Stimulated activated CD4-positive, alpha-beta T cell treated with anti-CD3 and anti-CD28 coated beads, Interleukin-2, amount 100 ng/mL, for 4 hours (primary cell): ENCODE measurements around the gene NTN1.
"Not testable (repeated sequence)": the region's sequence is repeated elsewhere in the genome, so short reads cannot be mapped to it uniquely, and the experiment has no call there.

ENCODE experiments used
- DNase-seq: peaks from one replicate; pipeline ENCODE4 v3.0.0-alpha.2; 2020; ENCODE audit warnings: low read depth

Gene NTN1

DNA sequence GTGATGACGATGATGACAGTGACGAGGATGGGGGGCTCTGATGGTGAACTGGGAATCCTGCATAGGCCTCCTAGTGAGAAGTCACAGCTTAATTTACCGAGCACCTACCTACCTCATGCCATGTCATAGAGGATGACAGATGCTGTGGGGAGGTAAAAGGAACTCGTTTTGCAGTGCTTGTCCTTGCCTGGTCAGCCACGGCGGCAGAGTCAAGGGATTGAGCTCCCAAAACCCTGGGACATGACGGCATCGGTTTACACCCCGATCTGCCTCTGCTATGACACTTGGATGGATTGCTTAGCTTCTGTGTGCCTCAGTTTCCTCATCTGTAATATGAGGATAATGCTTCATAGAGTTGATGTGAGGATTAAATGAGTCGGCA is 103.2 kb downstream of the NTN1 start:
- DNase-seq = no peak

DNA sequence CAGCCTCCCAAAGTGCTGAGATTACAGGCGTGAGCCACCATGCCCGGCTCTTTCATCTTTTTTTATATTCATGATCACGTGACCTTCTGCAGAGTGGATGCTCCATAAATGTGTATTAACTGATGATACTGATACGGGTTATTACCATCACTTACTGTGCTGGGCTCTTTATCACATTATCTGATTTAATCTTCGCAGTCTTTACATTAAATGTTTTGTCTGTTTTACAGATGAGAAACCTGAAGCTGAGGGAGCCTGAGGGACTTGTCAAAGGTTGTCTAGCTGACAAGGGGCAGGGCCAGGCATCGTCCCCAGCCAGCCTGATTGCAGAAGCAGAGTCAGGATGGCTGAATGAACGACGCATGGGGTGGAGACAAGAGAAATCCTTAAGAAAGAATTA is 104.4 kb downstream of the NTN1 start:
- no peak for DNase-seq

DNA sequence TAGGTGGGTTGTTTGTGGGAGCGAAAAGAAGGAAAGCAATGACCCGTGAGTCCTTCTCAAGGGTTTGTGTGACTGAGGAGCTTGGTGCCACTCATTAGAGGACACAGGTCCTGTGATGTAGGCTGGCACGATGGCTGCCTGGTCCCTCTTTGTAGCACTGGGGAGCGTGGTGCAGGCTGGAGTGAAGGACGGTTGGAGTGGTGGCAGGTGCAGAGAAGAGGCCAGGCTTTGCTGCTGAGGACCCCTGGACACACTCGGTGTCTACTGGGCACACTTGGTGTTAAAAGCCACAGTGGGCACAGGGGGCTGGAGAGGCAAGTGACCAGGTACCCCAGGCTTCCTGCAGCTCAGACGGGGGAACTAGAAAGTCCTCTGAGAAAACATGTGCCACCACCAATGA is 106.0 kb downstream of the NTN1 start:
- DNase-seq = no peak

DNA sequence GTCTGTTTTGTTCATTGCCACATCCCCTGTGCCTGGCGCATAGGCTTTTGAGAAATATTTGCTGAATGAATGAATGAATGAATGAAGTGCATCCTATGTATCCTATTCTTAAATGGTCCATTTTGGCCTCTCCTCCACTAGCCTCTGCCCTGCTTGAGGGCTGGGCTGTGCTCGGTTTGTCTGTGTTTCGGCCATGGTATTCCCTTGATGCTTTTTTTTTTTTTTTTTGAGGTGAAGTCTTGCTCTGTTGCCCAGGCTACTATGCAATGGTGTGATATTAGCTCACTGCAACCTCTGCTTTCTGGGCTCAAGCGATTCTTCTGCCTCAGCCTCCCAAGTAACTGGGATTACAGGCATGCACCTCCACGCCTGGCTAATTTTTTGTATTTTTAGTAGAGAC is 110.1 kb downstream of the NTN1 start:
- DNase-seq = no peak

GRCh38 chr17:9132291-9132690 is 111.0 kb downstream of the NTN1 start:
- no peak for DNase-seq

DNA sequence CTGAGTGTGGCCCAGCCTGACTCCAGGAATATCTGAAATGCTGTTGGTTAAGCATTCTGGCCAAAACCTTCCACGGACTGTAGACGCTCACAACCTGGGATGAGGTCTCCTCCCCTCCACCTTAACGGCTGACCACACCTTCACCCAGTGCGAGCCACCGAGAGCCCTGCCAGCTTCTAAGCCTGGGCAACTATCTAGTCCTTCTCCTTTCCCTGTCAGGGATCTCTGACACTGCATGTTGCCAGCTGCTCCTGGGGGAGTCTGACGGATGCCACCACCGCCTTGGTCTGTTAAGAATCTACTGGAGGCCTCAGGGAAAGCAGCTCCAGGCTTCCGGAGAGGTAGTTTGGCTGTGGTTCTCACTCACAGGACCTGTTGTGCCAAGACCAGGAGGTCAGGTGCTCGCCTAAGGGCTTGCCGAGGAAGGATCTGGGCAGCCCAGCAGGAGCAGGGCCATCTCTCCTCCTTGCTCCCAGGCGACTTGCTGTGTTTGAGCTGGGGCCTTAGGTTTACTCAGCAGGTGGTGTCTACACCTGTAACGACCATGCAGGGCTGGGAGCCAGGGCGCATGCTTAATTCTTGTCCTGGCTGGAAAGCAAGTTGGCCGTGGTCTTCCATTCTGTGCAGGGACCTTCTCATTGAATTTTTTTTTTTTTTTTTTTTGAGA is 111.8 kb downstream of the NTN1 start:
- DNase-seq = no peak

GRCh38 chr17:9138161-9138717 is 116.9 kb downstream of the NTN1 start:
- no peak for DNase-seq

GRCh38 chr17:9139695-9140094 is 118.4 kb downstream of the NTN1 start:
- no peak for DNase-seq

DNA sequence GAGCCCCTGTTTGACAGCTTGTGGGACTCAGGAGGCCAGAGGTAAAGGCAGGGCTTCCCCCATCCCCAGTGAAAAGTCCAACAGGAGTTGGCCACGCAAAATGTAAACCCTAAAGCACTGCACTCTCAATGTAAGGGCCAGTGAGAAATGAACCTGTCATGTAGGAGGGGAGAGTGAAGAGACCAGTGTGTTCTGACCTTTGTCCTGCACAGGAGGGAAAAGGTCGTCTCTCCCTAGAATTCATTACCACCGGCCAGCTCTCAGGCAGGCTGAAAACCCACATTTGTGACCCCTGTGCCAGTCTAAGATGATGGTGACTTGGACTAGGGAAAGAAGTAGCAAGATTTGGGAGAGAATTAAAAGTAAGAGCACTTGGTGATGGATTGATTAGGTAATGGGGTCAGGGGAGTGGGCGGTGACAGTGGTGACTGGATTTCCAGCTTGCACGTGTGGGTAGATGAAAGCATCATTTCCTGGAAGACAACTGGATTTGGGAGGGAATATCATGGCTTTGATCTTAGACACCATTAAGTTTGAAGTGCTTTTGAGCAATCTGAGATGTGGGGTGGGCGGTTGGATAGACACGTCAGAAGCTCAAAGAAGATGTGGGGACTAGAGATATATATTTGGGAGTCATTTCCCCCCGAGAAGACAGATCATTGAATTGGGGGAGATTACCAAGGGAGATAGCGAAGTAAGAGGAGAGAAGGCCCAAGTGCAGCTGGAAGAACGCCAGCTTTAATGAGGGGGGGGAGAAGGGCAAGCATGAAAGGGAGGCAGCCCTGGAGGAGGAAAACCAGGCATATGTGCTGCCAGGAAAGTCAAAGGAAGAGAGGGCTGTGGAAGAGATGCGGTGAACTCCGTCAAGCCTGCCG is 119.5 kb downstream of the NTN1 start:
- no peak for DNase-seq

DNA sequence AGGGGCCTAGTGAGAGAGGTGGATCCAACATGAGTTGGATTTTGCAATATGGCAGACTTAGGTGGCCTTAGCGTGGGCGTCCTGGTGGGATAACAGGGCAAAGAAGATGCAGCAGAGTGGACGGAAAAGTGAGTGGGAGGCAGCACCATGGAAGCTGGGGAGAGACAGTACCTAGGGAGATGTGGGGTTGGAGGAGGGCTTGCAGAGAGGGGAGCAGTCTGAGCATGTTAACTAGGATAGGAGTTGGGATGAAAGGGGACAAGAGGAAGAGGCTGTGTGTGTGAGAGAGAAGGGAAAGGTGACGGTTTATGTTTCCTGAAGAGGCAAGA is 120.1 kb downstream of the NTN1 start:
- DNase-seq = no peak

GRCh38 chr17:9142772-9143494 is 121.6 kb downstream of the NTN1 start:
- no peak for DNase-seq

DNA sequence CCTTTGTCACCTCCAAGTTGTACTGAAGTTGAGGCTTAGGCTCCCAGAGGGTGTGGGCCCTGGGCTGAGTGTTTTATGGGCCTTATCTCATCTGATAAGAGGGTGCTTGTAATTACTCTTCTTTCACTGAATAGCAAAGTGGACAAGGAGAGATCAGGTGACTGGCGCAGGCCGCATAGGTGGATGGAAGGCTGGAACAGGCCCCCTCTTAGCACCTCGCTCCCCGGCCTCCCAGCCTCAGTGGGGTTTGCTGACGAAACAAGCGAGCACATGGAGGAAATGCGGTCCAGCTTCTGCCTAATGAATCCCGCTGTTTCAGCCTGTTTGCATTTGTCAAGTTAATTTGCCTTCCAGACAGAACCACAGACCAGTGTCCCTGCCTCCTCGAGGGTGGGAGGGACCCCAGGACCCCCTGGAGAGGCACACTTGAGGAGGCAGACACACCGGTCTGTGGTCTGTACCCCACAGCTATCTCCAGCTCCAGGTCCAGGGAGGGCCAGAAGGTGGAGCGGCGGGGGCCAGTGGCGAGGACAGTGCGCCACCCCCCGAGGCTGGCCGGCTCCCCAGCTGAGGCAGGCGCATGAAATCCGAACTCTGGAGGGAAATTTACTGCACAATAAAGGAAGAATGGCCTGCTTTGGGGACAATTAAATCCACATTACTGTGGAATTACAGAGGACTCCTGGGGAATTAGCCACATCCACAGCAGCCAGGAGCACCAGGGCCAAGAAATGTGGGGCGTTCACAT is 123.4 kb downstream of the NTN1 start:
- DNase-seq = no peak

- DNase-seq = no peak
Measured at GRCh38 chr17:9146064-9146463, 124.8 kb downstream of the NTN1 start.

- no peak for DNase-seq
Measured at GRCh38 chr17:9148905-9149525, 127.7 kb downstream of the NTN1 start.

DNA sequence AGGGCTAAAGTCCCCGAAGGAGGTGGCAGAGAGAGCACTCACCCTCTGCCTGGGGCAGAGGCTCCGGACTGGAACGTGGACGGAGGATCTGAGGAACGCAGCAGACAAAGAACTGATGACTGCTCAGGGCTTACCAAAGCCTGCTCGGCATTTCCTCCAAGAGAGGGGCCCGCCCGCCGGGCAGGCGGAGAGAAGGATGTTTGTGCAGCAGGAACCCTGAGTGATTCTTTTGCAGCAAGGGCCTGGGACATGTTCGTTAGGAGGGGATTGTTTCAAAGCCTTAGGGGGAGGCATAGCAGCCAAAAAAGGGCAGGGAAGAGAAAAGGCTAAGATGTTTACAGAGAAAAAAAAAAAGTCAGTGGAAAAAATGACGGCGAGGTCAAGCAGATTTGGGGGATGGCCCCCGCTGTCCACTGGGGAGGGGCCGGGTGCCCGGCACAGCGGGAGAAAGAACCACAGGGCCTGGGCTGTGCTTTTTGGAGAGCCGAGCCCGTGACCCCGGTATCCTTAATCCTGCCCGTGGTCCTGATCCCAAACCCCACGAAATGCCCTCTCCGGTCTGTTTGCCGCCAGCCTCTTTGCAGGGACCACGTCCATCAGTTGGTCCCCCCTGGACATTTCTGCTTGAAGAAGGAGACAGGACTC is 129.3 kb downstream of the NTN1 start:
- no peak for DNase-seq

- no peak for DNase-seq
Measured at GRCh38 chr17:9151091-9151490, 129.8 kb downstream of the NTN1 start.

DNA sequence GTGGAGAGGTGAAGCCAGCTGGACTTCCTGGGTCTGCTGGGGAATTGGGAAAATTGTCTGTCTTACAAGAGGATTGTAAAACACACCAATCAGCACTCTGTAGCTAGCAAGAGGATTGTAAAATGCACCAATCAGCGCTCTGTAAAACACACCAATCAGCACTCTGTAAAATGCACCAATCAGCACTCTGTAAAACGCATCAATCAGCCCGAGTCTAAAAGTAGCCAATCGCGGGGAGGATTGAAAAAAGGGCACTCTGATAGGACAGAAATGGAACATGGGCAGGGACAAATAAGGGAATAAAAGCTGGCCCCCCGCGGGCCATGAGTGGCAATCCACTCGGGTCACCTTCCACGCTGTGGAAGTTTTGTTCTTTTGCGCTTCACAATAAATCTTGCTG is 130.4 kb downstream of the NTN1 start:
- not testable (repeated sequence) for DNase-seq

DNA sequence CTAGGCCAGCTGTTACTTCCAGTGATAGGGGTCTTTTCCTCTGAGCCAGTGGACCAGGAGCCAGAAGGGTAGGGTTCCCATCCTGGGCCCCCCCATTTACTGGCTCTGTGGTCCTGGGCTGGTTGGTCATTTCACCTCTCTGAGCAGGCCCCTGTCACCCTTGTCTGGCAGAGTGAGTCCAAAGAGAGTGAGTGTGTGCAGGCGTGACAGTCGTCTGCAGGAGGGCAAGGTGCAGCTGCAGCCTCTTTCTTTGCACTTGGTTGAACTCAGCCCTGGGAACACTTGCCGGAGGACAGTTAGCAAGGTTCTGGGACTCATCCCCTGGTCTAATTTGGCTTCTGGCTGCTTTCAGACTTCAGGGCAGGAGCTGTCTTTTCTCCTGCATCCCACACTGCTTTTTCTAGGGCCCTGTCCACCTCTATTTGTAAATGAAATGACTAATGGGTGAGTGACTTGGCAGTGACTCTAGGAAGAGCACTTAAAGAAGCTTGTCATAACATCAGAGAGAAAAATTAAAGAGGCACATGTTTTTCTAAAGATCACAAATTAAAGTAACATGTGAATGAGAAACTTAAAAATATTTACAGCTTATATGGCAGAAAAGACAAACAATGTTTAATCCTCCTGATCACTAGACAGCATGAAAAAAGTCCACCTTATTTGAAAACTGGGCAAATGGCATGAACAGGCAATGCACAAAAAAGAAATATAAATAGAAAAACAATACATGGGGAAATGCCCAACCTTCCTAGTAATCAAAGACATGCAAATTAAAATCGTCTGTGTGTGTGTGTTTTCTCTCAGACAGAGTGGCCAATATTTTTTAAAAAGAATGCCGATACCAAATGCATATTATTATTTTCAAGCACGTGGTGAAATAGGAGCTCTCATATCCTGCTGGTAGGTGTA is 137.5 kb downstream of the NTN1 start:
- DNase-seq = no peak

DNA sequence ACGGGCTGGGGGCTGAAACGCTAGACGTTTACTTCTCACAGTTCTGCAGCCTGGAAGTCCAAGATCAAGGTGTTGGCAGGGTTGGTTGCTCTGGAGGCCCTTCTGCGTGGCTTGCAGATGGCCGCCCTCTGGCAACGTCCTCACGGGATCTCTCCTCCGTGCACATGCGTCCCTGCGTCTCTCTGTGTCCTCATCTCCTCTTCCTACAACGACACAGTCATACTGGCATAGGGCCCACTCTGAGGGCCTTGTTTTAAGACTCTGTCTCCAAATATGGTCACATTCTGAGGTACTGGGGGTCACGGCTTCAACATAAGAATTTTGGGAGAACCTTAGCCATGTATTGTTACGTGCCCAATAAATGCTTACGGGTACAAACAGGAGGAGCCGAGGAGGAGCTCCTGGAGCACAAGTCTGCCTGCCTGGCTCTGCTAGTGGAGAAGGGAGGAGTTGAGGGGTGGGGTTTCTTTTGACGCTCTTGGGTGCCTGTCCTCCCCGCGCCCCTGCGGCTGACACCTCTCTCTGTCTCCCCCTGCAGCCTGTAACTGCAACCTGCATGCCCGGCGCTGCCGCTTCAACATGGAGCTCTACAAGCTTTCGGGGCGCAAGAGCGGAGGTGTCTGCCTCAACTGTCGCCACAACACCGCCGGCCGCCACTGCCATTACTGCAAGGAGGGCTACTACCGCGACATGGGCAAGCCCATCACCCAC is 141.1 kb downstream of the NTN1 start:
- DNase-seq = no peak
